GM10266 (cell line): ENCODE results near the gene CRB2.

Source experiments
- DNase-seq: peaks from one replicate; pipeline ENCODE4 v3.0.0; 2012; ENCODE audit errors: extremely low spot score
- TF ChIP-seq, protein P1 (sequence below): IDR thresholded peaks from 2 replicates; pipeline ENCODE4 v1.5.1; 2012; ENCODE audit warnings: mild to moderate bottlenecking, low read depth; ENCODE audit not compliant: control insufficient read depth, insufficient read depth; ENCODE audit errors: missing control alignments

The CRB2 gene

DNA sequence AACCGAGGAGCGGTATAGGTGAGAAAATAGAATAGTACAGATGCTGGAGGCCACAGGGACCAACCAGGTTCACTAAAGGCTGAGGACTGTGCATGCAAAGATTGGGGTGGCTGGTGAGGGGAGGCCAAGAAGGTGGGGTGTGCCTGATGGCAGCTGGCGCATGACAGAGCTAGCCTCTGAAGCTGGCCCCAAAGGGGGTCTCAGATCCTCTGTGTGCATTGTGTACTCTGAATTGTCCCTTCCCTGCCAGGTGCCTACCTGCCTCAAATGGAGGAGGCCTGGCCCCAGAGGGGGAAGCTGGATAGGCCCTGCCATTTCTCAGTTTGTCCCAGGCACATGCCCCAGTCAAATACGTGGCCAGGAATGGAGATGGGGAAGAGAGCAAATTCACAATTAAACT, 63.1 kb downstream of the CRB2 start:
- TF ChIP-seq, protein P1, sequence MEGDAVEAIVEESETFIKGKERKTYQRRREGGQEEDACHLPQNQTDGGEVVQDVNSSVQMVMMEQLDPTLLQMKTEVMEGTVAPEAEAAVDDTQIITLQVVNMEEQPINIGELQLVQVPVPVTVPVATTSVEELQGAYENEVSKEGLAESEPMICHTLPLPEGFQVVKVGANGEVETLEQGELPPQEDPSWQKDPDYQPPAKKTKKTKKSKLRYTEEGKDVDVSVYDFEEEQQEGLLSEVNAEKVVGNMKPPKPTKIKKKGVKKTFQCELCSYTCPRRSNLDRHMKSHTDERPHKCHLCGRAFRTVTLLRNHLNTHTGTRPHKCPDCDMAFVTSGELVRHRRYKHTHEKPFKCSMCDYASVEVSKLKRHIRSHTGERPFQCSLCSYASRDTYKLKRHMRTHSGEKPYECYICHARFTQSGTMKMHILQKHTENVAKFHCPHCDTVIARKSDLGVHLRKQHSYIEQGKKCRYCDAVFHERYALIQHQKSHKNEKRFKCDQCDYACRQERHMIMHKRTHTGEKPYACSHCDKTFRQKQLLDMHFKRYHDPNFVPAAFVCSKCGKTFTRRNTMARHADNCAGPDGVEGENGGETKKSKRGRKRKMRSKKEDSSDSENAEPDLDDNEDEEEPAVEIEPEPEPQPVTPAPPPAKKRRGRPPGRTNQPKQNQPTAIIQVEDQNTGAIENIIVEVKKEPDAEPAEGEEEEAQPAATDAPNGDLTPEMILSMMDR, result no peak
- DNase-seq, result no peak

DNA sequence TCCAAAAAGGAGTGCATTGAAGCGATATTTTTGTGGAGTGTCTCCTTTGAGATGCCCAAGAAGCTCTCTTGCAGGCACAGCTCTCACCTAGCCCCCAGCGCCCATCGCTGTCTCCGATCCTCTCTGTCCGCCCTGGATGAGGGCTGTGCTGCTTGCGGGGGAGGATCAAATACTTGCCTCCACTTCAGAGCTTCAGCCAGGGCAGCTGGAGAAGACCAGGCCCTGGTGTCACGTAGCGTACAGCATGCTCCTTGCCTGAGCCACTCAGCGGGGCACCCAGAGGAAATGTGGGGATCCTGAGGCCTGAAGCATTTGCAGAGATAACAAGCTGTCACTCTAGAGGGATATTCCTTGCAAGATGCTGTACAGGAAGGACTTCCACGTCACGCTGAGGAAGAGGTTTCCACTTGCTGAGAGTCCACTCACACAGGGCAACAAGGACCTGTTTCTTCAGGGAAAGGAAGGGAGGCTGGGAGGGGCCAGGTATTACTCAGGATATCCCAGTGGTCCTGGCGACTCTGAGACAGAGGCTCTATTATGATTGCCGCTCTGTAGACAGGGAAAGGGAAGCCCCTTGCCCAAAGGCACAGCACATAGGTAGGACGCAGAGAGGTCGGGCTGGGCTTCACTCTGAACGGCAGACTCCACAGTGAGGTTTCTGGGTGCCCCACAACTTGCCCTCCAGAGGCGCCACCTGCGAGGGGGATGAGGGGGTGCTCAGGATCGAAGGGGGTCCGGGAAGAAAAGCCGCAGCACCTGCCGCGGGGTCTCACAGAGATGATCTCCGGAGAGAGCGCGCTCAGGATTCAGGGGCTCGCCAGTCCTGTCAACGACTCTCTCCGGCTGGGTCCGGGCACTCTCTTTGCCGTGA, 64.0 kb downstream of the CRB2 start:
- DNase-seq, result no peak
- TF ChIP-seq, protein P1, result no peak

DNA sequence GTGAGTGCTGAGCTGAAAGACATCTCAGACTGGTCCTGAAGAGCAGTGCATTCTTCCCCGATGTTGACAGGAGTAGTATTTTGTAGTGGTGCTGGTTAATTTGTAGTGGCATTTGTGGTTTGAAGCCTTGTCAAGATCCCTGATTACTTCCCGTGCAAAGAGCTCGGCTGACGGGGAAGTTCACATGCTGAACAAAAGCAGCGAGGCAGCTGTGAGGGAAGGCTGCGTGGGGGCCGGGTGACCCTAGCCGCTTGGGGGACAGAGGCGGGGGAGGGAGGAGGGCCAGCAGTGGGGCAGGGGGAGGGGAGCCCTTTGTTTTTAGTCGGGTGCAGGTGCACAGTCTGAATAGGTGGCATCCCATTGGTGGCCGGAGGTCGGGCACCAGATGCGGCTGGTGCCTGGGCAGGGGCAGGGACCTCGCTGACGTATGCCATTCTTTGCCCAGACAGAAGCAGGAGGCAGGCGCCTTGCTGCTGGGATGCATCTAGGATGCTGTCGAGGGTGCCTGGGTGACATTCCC, 64.7 kb downstream of the CRB2 start:
- TF ChIP-seq, protein P1, result no peak
- no peak for DNase-seq

DNA sequence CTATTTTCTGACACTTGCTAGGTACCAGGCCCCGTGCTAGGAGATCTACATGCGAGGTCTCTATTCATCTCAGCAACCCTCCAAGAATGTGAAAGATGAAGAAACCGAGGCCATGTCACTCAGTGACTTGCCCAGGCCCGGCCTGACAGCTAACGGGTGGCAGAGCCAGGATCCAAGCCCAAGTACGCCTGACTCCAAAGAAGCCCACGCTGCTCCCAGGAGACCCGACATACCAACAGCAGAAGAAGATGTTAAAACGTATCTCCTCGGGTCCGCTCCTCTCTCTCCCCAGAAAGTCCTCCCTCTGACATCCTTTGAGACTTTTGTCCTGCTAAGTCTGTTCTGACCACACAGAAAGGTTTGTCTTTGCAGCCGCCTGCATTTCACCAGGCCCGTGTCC, 65.2 kb downstream of the CRB2 start:
- TF ChIP-seq, protein P1, result no peak

DNA sequence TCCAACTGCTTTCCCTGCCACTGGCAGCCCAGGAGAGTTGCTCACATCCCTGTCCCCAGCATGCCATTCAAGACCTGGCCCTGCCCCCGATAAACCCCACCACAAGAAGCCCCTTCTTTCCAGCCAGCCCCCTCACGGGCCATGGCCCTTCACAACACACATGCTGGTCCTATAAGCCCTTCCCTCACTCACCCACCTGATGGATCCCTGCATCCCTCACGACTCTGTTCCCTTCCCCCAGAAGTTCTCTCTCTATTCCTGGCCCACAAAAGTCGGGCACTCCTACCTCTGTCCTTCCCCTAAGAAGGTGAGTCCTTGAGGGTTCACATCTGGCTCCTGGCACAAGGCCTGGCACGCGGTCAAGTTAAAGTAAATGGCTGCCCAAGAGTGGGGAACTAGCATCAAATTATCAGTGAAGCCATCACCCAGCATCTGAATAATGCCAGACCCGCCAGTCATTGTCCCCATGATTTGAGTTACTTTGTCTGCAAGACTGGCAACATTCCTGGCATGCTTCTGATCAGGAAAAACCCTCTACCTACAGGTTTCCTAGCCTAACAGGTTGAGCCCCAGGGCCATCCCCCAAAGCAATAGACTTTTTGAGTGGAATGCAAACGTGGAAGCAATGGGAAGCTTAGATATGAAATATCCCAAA, 65.9 kb downstream of the CRB2 start:
- DNase-seq, result no peak
- TF ChIP-seq, protein P1, result no peak

More for the DNA sequence above, 65.2 kb downstream of the CRB2 start:
- no peak for DNase-seq

DNA sequence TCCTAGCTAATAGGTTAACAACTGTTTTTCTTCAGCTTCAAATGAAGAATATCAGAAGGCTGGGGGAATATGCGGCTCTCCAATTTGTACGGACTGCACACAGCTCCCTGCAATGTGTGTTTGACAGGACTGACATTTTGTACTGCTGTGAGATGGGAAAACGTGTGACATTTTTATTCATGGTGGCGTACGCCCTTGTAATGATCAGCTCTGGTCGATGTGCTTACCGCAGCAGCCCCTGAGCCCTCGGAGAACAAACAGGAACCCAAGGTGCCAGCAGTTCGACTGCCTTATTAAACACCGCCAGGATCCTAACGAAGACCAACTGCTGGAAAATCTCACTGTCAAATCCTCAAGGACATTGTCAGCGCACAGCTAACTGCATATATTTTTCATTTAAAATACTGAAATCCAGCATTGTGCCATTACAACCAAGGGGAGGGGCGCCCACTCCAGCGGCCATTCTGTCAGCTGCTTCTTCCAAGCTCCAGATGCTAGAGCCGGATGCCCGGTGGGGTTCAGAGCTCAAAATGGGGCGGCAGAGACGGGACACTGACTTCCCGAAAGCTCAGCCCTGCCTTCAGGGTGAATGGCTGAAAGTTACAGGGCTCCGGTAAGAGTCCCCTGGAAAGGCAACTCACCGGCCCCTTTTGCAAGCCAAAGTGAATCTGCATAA, 66.8 kb downstream of the CRB2 start:
- TF ChIP-seq, protein P1, result no peak
- DNase-seq, result no peak

DNA sequence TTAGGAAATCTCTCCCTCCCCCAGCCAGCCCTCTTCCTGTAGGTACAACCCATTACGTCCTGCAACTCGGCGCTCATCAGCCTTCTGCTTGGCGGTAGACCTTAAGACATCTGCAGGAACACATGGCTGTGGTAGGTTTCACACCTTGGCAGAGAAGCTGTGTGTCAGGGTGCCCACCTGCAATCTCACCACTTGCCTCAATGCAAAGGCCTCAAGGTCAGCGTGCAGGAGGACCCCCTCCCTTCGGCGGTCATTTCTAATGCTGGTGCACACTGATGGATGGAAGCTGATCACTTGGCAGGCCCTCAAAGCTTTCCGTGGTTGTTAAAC, 67.3 kb downstream of the CRB2 start:
- no peak for DNase-seq
- TF ChIP-seq, protein P1, result no peak
